IMR-90 (cell line): ENCODE measurements around the gene NUBP1. TPM values are rescaled to one million over a fixed set of nuclear protein-coding genes. Genes with fewer than 3 reads are reported as not detected.

Experiments used
- ATAC-seq: fragments of 200-7000 bp; cut with Tn5 transposase; 2 replicates; pipeline ENCODE4 v1.9.1; 2020; ENCODE audit warnings: low read depth, mild to moderate bottlenecking, moderate library complexity
- BruUV-seq: library from RNA; stranded (reverse); fragments of 400-500 nt; replicated peaks from 2 replicates; lab custom pipeline; 2021; lab: Mats Ljungman, UMichigan
- CTCF ChIA-PET: fragments of 300-600 bp; formaldehyde crosslinking; extraction: SDS; loops from one replicate; lab custom pipeline; 2021; ENCODE audit warnings: antibody characterized with exemption; lab: Yijun Ruan, JAX
- POLR2A ChIA-PET: fragments of 300-600 bp; sonication (Branson Sonifier 250); formaldehyde crosslinking; loops from one replicate; lab custom pipeline; 2022; ENCODE audit warnings: antibody characterized with exemption; ENCODE audit not compliant: unreplicated experiment; lab: Charles Lee
- DNase-seq: peaks from one replicate; pipeline ENCODE4 v3.0.0; 2013
- H2AFZ ChIP-seq: replicated peaks from 2 replicates; pipeline ENCODE3; 2013; ENCODE audit warnings: low read length, mild to moderate bottlenecking; ENCODE audit not compliant: poor library complexity
- H2AK5ac ChIP-seq: 2 replicates; pipeline ENCODE4 v1.6.1; 2013; ENCODE audit warnings: low read depth, low read length, inconsistent platforms
- H2AK9ac ChIP-seq: replicated peaks from 2 replicates; pipeline ENCODE3; 2013; ENCODE audit warnings: mild to moderate bottlenecking, low read depth, low read length, moderate library complexity; ENCODE audit not compliant: poor library complexity
- H2BK120ac ChIP-seq: 2 replicates; pipeline ENCODE4 v1.6.1; 2013; ENCODE audit warnings: low read depth, low read length, inconsistent platforms
- H2BK15ac ChIP-seq: 3 replicates; pipeline ENCODE4 v1.6.1; 2013; ENCODE audit warnings: low read depth, low read length, inconsistent platforms
- H2BK20ac ChIP-seq: 2 replicates; pipeline ENCODE4 v1.6.1; 2013; ENCODE audit warnings: low read depth, mild to moderate bottlenecking, inconsistent platforms, low read length, moderate library complexity
- H2BK5ac ChIP-seq: 2 replicates; pipeline ENCODE4 v1.6.1; 2013; ENCODE audit warnings: mild to moderate bottlenecking, low read depth, low read length, inconsistent platforms; ENCODE audit not compliant: poor library complexity, severe bottlenecking
- H3K14ac ChIP-seq: replicated peaks from 2 replicates; pipeline ENCODE4 v1.6.1; 2013; ENCODE audit warnings: low read depth, low read length, inconsistent platforms
- H3K18ac ChIP-seq: 2 replicates; pipeline ENCODE4 v1.6.1; 2013; ENCODE audit warnings: low read depth, low read length, control low read depth
- H3K23ac ChIP-seq: 2 replicates; pipeline ENCODE4 v1.6.1; 2013; ENCODE audit warnings: low read depth, low read length, inconsistent platforms
- H3K27ac ChIP-seq: 2 replicates; pipeline ENCODE4 v1.5.1; 2013; ENCODE audit warnings: mild to moderate bottlenecking, control low read depth, low read length; ENCODE audit not compliant: insufficient read depth
- H3K27me3 ChIP-seq: 2 replicates; pipeline ENCODE4 v1.6.1; 2013; ENCODE audit warnings: low read length; ENCODE audit not compliant: control insufficient read depth, insufficient read depth
- H3K36me3 ChIP-seq: 2 replicates; pipeline ENCODE4 v1.6.1; 2013; ENCODE audit warnings: low read length, mixed read lengths; ENCODE audit not compliant: control insufficient read depth, insufficient read depth
- H3K4ac ChIP-seq: 2 replicates; pipeline ENCODE4 v1.6.1; 2013; ENCODE audit warnings: low read depth, low read length, inconsistent platforms
- H3K4me1 ChIP-seq: 2 replicates; pipeline ENCODE4 v1.6.1; 2013; ENCODE audit warnings: low read length, mixed read lengths; ENCODE audit not compliant: control insufficient read depth, insufficient read depth
- H3K4me2 ChIP-seq: 2 replicates; pipeline ENCODE4 v1.6.1; 2013; ENCODE audit warnings: low read depth, mild to moderate bottlenecking, control low read depth, low read length, moderate library complexity
- H3K4me3 ChIP-seq: 2 replicates; pipeline ENCODE4 v1.5.1; 2013; ENCODE audit warnings: low read depth, mild to moderate bottlenecking, control low read depth, low read length, moderate library complexity; ENCODE audit not compliant: insufficient read depth
- H3K56ac ChIP-seq: 2 replicates; pipeline ENCODE4 v1.6.1; 2013; ENCODE audit warnings: low read length, inconsistent platforms; ENCODE audit not compliant: insufficient read depth; ENCODE audit errors: extremely low read depth
- H3K79me1 ChIP-seq, 2 experiments: 2 replicates each; pipeline ENCODE4 v1.6.1; 2013; ENCODE audit warnings: low read length in 2 of 2, inconsistent platforms in 1 of 2, low read depth in 1 of 2
- H3K9ac ChIP-seq: 2 replicates; pipeline ENCODE4 v1.6.1; 2013; ENCODE audit warnings: low read depth, low read length, control low read depth
- H3K9me1 ChIP-seq: 2 replicates; pipeline ENCODE4 v1.6.1; 2013; ENCODE audit warnings: low read length, inconsistent platforms; ENCODE audit not compliant: insufficient read depth
- H3K9me3 ChIP-seq: 2 replicates; pipeline ENCODE4 v1.6.1; 2013; ENCODE audit warnings: low read length; ENCODE audit not compliant: control insufficient read depth, insufficient read depth
- H4K20me1 ChIP-seq: 2 replicates; pipeline ENCODE4 v1.6.1; 2013; ENCODE audit warnings: low read length, inconsistent platforms; ENCODE audit not compliant: insufficient read depth
- H4K5ac ChIP-seq: 2 replicates; pipeline ENCODE4 v1.6.1; 2013; ENCODE audit warnings: mild to moderate bottlenecking, low read depth, low read length, control low read depth
- H4K8ac ChIP-seq, 2 experiments: 2 replicates each; pipeline ENCODE4 v1.6.1; 2013; ENCODE audit warnings: low read depth in 2 of 2, low read length in 2 of 2, control low read depth in 1 of 2, inconsistent platforms in 1 of 2
- H4K91ac ChIP-seq: 2 replicates; pipeline ENCODE4 v1.6.1; 2013; ENCODE audit warnings: low read depth, low read length, inconsistent platforms; ENCODE audit not compliant: insufficient read depth
- BHLHE40 ChIP-seq: fragments of 150-350 bp; IDR thresholded peaks from 2 replicates; pipeline ENCODE4 v1.6.1; 2016; ENCODE audit warnings: mild to moderate bottlenecking, low read depth, low read length
- CEBPB ChIP-seq: IDR thresholded peaks from 2 replicates; pipeline ENCODE4 v1.6.1; 2012; ENCODE audit warnings: low read depth, low read length, improper control_type of control experiment
- CHD1 ChIP-seq: IDR thresholded peaks from 2 replicates; pipeline ENCODE4 v1.6.1; 2012; ENCODE audit warnings: low read depth, low read length, improper control_type of control experiment
- FOS ChIP-seq: fragments of 150-350 bp; IDR thresholded peaks from 2 replicates; pipeline ENCODE4 v1.6.1; 2016; ENCODE audit warnings: low read depth, low read length
- MAFK ChIP-seq: IDR thresholded peaks from 2 replicates; pipeline ENCODE4 v1.6.1; 2012; ENCODE audit warnings: low read depth, low read length, improper control_type of control experiment
- MAZ ChIP-seq: IDR thresholded peaks from 2 replicates; pipeline ENCODE4 v1.6.1; 2012; ENCODE audit warnings: low read depth, mild to moderate bottlenecking, low read length, improper control_type of control experiment, moderate library complexity, borderline replicate concordance
- MXI1 ChIP-seq: IDR thresholded peaks from 2 replicates; pipeline ENCODE4 v1.6.1; 2012; ENCODE audit warnings: low read depth, mild to moderate bottlenecking, low read length, moderate library complexity, borderline replicate concordance
- NFE2L2 ChIP-seq: fragments of 150-350 bp; IDR thresholded peaks from 2 replicates; pipeline ENCODE4 v1.6.1; 2016; ENCODE audit warnings: low read depth, mild to moderate bottlenecking, low read length
- POLR2A ChIP-seq: IDR thresholded peaks from 2 replicates; pipeline ENCODE4 v1.6.1; 2012; ENCODE audit warnings: mild to moderate bottlenecking, low read depth, low read length
- RAD21 ChIP-seq: IDR thresholded peaks from 2 replicates; pipeline ENCODE4 v1.6.1; 2012; ENCODE audit warnings: low read length, improper control_type of control experiment
- RCOR1 ChIP-seq: IDR thresholded peaks from 2 replicates; pipeline ENCODE4 v1.6.1; 2012; ENCODE audit warnings: mild to moderate bottlenecking, low read length, improper control_type of control experiment; ENCODE audit not compliant: insufficient replicate concordance
- RFX5 ChIP-seq: IDR thresholded peaks from 2 replicates; pipeline ENCODE4 v1.8.0; 2012; ENCODE audit warnings: low read depth, mild to moderate bottlenecking, low read length, moderate library complexity
- SMC3 ChIP-seq: fragments of 150-350 bp; IDR thresholded peaks from 2 replicates; pipeline ENCODE4 v1.6.1; 2016; ENCODE audit warnings: low read depth, mild to moderate bottlenecking, antibody characterized with exemption, low read length, moderate library complexity
- WGBS, 2 experiments: methylation state at CpG; one replicate each; pipeline versions ENCODE4 v1.1.5 to v1.1.7; 2013; ENCODE audit warnings: missing lambda C conversion rate in 2 of 2; ENCODE audit not compliant: insufficient read length in 1 of 2; ENCODE audit errors: extremely low coverage in 2 of 2; 5-methylcytosine and 5-hydroxymethylcytosine counted together
- dilution Hi-C: fragments of 300-500 bp; cut with HindIII; formaldehyde crosslinking; loops from one replicate; pipeline ENCODE4 v1.14.3; 2018; ENCODE audit warnings: low sequenced_read_pairs; ENCODE audit not compliant: unreplicated experiment
- in situ Hi-C: fragments of 300-500 bp; cut with MboI; formaldehyde crosslinking; loops from 3 replicates; pipeline ENCODE4 v1.14.3; 2019; ENCODE audit warnings: low sequenced_read_pairs, inconsistent platforms, mixed read lengths
- intact Hi-C: fragments of 100-400 bp; cut with micrococcal nuclease; formaldehyde crosslinking; loops from 2 replicates; pipeline ENCODE4 v1.10.0; 2022
- polyA plus RNA-seq, 3 experiments: library from polyadenylated mRNA; depleted of rRNA; stranded (reverse); fragments of >200 nt; gene quantifications; 2 replicates each; pipeline ENCODE4 v1.2.3, GENCODE V29; 2012; ENCODE audit warnings: low replicate concordance in 1 of 3
- total RNA-seq: library from RNA; depleted of rRNA; stranded (reverse); fragments of >200 nt; gene quantifications from 2 replicates; pipeline ENCODE4 v1.2.3, GENCODE V29; 2012
- TF ChIP-seq, protein P1 (sequence below): fragments of 150-350 bp; IDR thresholded peaks from 2 replicates; pipeline ENCODE4 v1.6.1; 2017; ENCODE audit warnings: mild to moderate bottlenecking, antibody characterized with exemption, low read length, low read depth
- TF ChIP-seq, protein P2 (sequence below): conservative IDR thresholded peaks from 2 replicates; pipeline ENCODE4 v1.5.1; 2012; ENCODE audit warnings: mild to moderate bottlenecking, low read depth, low read length, improper control_type of control experiment
- TF ChIP-seq, protein P3 (sequence below): fragments of 150-350 bp; IDR thresholded peaks from 2 replicates; pipeline ENCODE4 v1.6.1; 2016; ENCODE audit warnings: low read depth, mild to moderate bottlenecking, low read length, moderate library complexity, borderline replicate concordance

Gene NUBP1
- total and polyA plus RNA-seq, 2 of the 4 experiments (the other 2 are of a cell fraction) = 28.0 to 31.5 TPM

DNA sequence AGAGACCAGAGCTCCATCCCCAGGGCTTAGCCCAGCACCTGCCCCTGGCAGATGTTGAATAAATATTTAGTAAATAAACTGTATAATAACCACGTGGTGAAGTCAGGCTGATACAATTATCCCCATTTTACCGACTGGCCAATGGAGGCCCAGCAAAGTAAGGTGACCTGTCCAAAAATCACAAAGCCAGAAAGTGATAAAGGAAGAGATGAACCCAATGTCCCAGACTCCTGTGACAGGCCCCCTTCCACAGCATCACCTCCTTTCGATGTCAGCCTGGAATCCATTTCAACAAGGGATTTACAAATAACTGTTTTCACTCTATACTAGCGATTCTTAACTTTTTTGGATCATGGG is 69.4 kb downstream of the NUBP1 start:
- no peak overlapping the region for H2BK15ac ChIP-seq
- no peak overlapping the region for H3K14ac ChIP-seq
- no peak overlapping the region for H2BK120ac ChIP-seq
- dilution Hi-C loops = no loop called here
- H3K9ac ChIP-seq = no peak overlapping the region
- DNase-seq = no peak
- no peak for ATAC-seq
- no peaks in the 10 kb centered on the region for H3K36me3 ChIP-seq
- no peaks in the 10 kb centered on the region for H3K79me1 ChIP-seq
- in situ Hi-C loops = no loop called here
- H3K4me3 ChIP-seq = no peak overlapping the region
- ChIA-PET CTCF (no interaction called here), POLR2A (no interaction called here)
- no peak overlapping the region for H2AK9ac ChIP-seq
- H3K9me3 ChIP-seq = no peaks in the 10 kb centered on the region
- no peak for TF ChIP-seq SMC3
- no peak for TF ChIP-seq MAZ
- TF ChIP-seq RCOR1 = no peak
- TF ChIP-seq, protein P1, sequence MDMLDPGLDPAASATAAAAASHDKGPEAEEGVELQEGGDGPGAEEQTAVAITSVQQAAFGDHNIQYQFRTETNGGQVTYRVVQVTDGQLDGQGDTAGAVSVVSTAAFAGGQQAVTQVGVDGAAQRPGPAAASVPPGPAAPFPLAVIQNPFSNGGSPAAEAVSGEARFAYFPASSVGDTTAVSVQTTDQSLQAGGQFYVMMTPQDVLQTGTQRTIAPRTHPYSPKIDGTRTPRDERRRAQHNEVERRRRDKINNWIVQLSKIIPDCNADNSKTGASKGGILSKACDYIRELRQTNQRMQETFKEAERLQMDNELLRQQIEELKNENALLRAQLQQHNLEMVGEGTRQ = no peak
- TF ChIP-seq, protein P2, sequence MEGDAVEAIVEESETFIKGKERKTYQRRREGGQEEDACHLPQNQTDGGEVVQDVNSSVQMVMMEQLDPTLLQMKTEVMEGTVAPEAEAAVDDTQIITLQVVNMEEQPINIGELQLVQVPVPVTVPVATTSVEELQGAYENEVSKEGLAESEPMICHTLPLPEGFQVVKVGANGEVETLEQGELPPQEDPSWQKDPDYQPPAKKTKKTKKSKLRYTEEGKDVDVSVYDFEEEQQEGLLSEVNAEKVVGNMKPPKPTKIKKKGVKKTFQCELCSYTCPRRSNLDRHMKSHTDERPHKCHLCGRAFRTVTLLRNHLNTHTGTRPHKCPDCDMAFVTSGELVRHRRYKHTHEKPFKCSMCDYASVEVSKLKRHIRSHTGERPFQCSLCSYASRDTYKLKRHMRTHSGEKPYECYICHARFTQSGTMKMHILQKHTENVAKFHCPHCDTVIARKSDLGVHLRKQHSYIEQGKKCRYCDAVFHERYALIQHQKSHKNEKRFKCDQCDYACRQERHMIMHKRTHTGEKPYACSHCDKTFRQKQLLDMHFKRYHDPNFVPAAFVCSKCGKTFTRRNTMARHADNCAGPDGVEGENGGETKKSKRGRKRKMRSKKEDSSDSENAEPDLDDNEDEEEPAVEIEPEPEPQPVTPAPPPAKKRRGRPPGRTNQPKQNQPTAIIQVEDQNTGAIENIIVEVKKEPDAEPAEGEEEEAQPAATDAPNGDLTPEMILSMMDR = no peak
- TF ChIP-seq, protein P3, sequence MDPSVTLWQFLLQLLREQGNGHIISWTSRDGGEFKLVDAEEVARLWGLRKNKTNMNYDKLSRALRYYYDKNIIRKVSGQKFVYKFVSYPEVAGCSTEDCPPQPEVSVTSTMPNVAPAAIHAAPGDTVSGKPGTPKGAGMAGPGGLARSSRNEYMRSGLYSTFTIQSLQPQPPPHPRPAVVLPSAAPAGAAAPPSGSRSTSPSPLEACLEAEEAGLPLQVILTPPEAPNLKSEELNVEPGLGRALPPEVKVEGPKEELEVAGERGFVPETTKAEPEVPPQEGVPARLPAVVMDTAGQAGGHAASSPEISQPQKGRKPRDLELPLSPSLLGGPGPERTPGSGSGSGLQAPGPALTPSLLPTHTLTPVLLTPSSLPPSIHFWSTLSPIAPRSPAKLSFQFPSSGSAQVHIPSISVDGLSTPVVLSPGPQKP = no peak
- no peak for TF ChIP-seq BHLHE40
- TF ChIP-seq FOS = no peak
- no peak for TF ChIP-seq RFX5
- no peak for TF ChIP-seq MAFK
- no peak for TF ChIP-seq MXI1
- TF ChIP-seq POLR2A = no peak
- TF ChIP-seq CHD1 = no peak
- TF ChIP-seq RAD21 = no peak
- no peak for TF ChIP-seq CEBPB
- no peak for TF ChIP-seq NFE2L2
- no peak overlapping the region for H3K18ac ChIP-seq
- H2BK20ac ChIP-seq = no peak overlapping the region
- H4K5ac ChIP-seq = no peak overlapping the region
- no TSS peak for BruUV-seq
- H3K27me3 ChIP-seq = peaks cover 13% of the 10 kb centered on the region
- no CpG with 5 or more reads among the region's 4 CpGs for WGBS, 2 experiments
- no peak overlapping the region for H2AK5ac ChIP-seq
- no peaks in the 10 kb centered on the region for H3K9me1 ChIP-seq
- H3K4me1 ChIP-seq = no peaks in the 10 kb centered on the region
- intact Hi-C loops = no loop called here
- H3K23ac ChIP-seq = no peak overlapping the region
- H2AFZ ChIP-seq = no peak overlapping the region
- H4K91ac ChIP-seq = no peak overlapping the region
- H3K4me2 ChIP-seq = no peak overlapping the region
- H3K27ac ChIP-seq = no peak overlapping the region
- no peak overlapping the region for H2BK5ac ChIP-seq
- no peak overlapping the region for H3K4ac ChIP-seq
- no peak overlapping the region for H4K8ac ChIP-seq
- no peaks in the 10 kb centered on the region for H4K20me1 ChIP-seq
- no peak overlapping the region for H3K56ac ChIP-seq
